ENCODE measurements around the gene CCIN.

CCIN gene

GRCh38 chr9:36140086-36141084, 28.8 kb upstream of the CCIN start:
- no peak for DNase-seq (ENCODE audit: low read depth in 2 of 2)

- no peak for DNase-seq (ENCODE audit: low read depth in 2 of 2)
Observed at GRCh38 chr9:36141288-36141687, 27.9 kb upstream of the CCIN start.

GRCh38 chr9:36141761-36142160, 27.4 kb upstream of the CCIN start:
- no peak for DNase-seq (ENCODE audit: low read depth in 2 of 2)

GRCh38 chr9:36142510-36143244, 26.5 kb upstream of the CCIN start:
- DNase-seq (ENCODE audit: low read depth in 2 of 2): no peak

- no peak for DNase-seq (ENCODE audit: low read depth in 2 of 2)
Observed at GRCh38 chr9:36143245-36143641, 25.9 kb upstream of the CCIN start.

- DNase-seq (ENCODE audit: low read depth in 2 of 2): no peak
Observed at GRCh38 chr9:36144309-36145232, 24.6 kb upstream of the CCIN start.

- no peak for DNase-seq (ENCODE audit: low read depth in 2 of 2)
Observed at GRCh38 chr9:36145970-36146369, 23.2 kb upstream of the CCIN start.

- DNase-seq (ENCODE audit: low read depth in 2 of 2): no peak
Observed at GRCh38 chr9:36146651-36147050, 22.5 kb upstream of the CCIN start.

- no peak for DNase-seq (ENCODE audit: low read depth in 2 of 2)
Observed at GRCh38 chr9:36147441-36148175, 21.6 kb upstream of the CCIN start.

- DNase-seq (ENCODE audit: low read depth in 2 of 2): peak; percentile 41 to 49
Observed at GRCh38 chr9:36148311-36149051, 20.7 kb upstream of the CCIN start.

GRCh38 chr9:36149197-36149596, 20.0 kb upstream of the CCIN start:
- DNase-seq (ENCODE audit: low read depth in 2 of 2): no peak

- DNase-seq (ENCODE audit: low read depth in 2 of 2): no peak
Observed at GRCh38 chr9:36150574-36151315, 18.4 kb upstream of the CCIN start.

- peak; percentile 65 to 79 for DNase-seq (ENCODE audit: low read depth in 2 of 2)
Observed at GRCh38 chr9:36151316-36152210, 17.6 kb upstream of the CCIN start.

- DNase-seq (ENCODE audit: low read depth in 2 of 2): no peak
Observed at GRCh38 chr9:36152741-36153438, 16.3 kb upstream of the CCIN start.

- DNase-seq (ENCODE audit: low read depth in 2 of 2): no peak
Observed at GRCh38 chr9:36153746-36154145, 15.4 kb upstream of the CCIN start.

GRCh38 chr9:36154331-36154952, 14.7 kb upstream of the CCIN start:
- DNase-seq (ENCODE audit: low read depth in 2 of 2): no peak

GRCh38 chr9:36156116-36156515, 13.1 kb upstream of the CCIN start:
- DNase-seq (ENCODE audit: low read depth in 2 of 2): no peak

Measured in stimulated activated CD4-positive, alpha-beta T cell treated with anti-CD3 and anti-CD28 coated beads, Interleukin-1b, Interleukin-23, amount 100 ng/mL, for 4 hours (primary cell).